B cell (primary cell): Measurements from ENCODE around the gene YWHAG.

Experiments used
- EZH2 ChIP-seq: IDR thresholded peaks from 2 replicates; pipeline ENCODE4 v1.6.1; 2012; ENCODE audit warnings: borderline replicate concordance, low read depth, mild to moderate bottlenecking, moderate library complexity, low read length; ENCODE audit not compliant: insufficient read depth, poor library complexity, severe bottlenecking
- TF ChIP-seq, protein P1 (sequence below): fragments of 200-600 bp; IDR thresholded peaks from one replicate; pipeline ENCODE4 v1.8.0; 2022; ENCODE audit warnings: antibody characterized with exemption, mild to moderate bottlenecking

DNA sequence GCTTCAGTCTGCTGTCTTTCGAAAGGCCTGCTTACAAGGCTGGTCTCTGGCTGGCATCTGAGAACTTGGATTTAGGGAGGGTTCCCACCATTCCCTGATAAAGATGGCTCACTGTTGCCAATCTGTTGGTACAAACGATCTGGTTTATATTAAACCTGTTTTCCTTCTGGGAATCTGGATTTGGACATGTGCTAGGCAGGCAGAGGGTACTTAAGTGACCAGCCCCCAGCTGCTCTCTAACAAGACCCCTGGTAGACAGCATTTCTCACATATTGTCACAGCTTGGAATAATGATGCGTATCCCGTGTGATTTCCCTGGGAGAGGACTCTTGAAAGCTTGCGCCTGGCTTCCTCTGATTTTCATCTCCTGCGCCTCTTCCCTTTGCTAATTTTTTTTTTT is 21.6 kb downstream of the YWHAG start:
- TF ChIP-seq, protein P1, sequence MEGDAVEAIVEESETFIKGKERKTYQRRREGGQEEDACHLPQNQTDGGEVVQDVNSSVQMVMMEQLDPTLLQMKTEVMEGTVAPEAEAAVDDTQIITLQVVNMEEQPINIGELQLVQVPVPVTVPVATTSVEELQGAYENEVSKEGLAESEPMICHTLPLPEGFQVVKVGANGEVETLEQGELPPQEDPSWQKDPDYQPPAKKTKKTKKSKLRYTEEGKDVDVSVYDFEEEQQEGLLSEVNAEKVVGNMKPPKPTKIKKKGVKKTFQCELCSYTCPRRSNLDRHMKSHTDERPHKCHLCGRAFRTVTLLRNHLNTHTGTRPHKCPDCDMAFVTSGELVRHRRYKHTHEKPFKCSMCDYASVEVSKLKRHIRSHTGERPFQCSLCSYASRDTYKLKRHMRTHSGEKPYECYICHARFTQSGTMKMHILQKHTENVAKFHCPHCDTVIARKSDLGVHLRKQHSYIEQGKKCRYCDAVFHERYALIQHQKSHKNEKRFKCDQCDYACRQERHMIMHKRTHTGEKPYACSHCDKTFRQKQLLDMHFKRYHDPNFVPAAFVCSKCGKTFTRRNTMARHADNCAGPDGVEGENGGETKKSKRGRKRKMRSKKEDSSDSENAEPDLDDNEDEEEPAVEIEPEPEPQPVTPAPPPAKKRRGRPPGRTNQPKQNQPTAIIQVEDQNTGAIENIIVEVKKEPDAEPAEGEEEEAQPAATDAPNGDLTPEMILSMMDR, result no peak
- no peak for TF ChIP-seq EZH2
